Measurements from ENCODE around the gene ATXN1.

The ATXN1 gene

GRCh38 chr6:16721977-16722376, 39.3 kb downstream of the ATXN1 start:
- Histone ChIP-seq H3K4me1 (peaks cover 0 to 78% (median 48%) of the 10 kb centered on the region in 4 donors), H3K4me3 (no peak overlapping the region)
- DNase-seq = no peak

GRCh38 chr6:16720861-16721260, 40.4 kb downstream of the ATXN1 start:
- DNase-seq = no peak
- peaks cover 0 to 67% (median 40%) of the 10 kb centered on the region in 4 donors for H3K4me1 ChIP-seq
- H3K27me3 ChIP-seq = no peaks in the 10 kb centered on the region
- no peaks in the 10 kb centered on the region for H3K9me3 ChIP-seq
- H3K36me3 ChIP-seq = no peaks in the 10 kb centered on the region
- no peak overlapping the region for H3K27ac ChIP-seq
- intact Hi-C loops (cut with DNase I; ENCODE audit: low total_unique reads) = no loop called here
- no peak for TF ChIP-seq CTCF (IDR thresholded peaks at IDR 0.05)
- no peak overlapping the region for H3K4me3 ChIP-seq

More at GRCh38 chr6:16721977-16722376, 39.3 kb downstream of the ATXN1 start:
- intact Hi-C loops (cut with DNase I; ENCODE audit: low total_unique reads) = no loop called here
- H3K27ac ChIP-seq = no peak overlapping the region
- no peaks in the 10 kb centered on the region for H3K36me3 ChIP-seq
- no peaks in the 10 kb centered on the region for H3K27me3 ChIP-seq
- no peaks in the 10 kb centered on the region for H3K9me3 ChIP-seq
- TF ChIP-seq CTCF (IDR thresholded peaks at IDR 0.05) = no peak

GRCh38 chr6:16719488-16719887, 41.8 kb downstream of the ATXN1 start:
- no peak for DNase-seq
- Histone ChIP-seq H3K27me3 (no peaks in the 10 kb centered on the region), H3K9me3 (no peaks in the 10 kb centered on the region), H3K4me1 (peaks cover 0 to 58% (median 30%) of the 10 kb centered on the region in 4 donors), H3K27ac (no peak overlapping the region), H3K4me3 (no peak overlapping the region), H3K36me3 (no peaks in the 10 kb centered on the region)
- no peak for TF ChIP-seq CTCF (IDR thresholded peaks at IDR 0.05)
- intact Hi-C loops (cut with DNase I; ENCODE audit: low total_unique reads) = no loop called here

GRCh38 chr6:16718356-16718755, 42.9 kb downstream of the ATXN1 start:
- TF ChIP-seq CTCF (IDR thresholded peaks at IDR 0.05) = no peak
- intact Hi-C loops (cut with DNase I; ENCODE audit: low total_unique reads) = no loop called here
- peak overlapping the region in 1 of 2 donors; percentile 34 for H3K27ac ChIP-seq
- no peaks in the 10 kb centered on the region for H3K27me3 ChIP-seq
- H3K9me3 ChIP-seq = no peaks in the 10 kb centered on the region
- DNase-seq = no peak
- H3K36me3 ChIP-seq = no peaks in the 10 kb centered on the region
- H3K4me1 ChIP-seq = peaks cover 0 to 53% (median 23%) of the 10 kb centered on the region in 4 donors
- H3K4me3 ChIP-seq = peak overlapping the region in 1 of 2 donors; percentile 4

GRCh38 chr6:16717275-16717942, 43.9 kb downstream of the ATXN1 start:
- no peaks in the 10 kb centered on the region for H3K9me3 ChIP-seq
- intact Hi-C loops (cut with DNase I; ENCODE audit: low total_unique reads) = no loop called here
- H3K36me3 ChIP-seq = no peaks in the 10 kb centered on the region
- peak overlapping the region in 1 of 2 donors; percentile 34 for H3K27ac ChIP-seq
- no peaks in the 10 kb centered on the region for H3K27me3 ChIP-seq
- no peak overlapping the region for H3K4me3 ChIP-seq
- TF ChIP-seq CTCF (IDR thresholded peaks at IDR 0.05) = no peak
- no peak for DNase-seq
- H3K4me1 ChIP-seq = peaks cover 0 to 53% (median 23%) of the 10 kb centered on the region in 4 donors

Data from tibial artery (tissue), 4 donors.